Uterus (tissue), 4 donors: ENCODE measurements around the gene RNF214. TPM values are rescaled to one million over a fixed set of nuclear protein-coding genes. Genes with fewer than 3 reads are reported as not detected.

Source experiments
- DNase-seq, 2 donors: peaks; one replicate each; pipeline ENCODE4 v3.0.0-alpha.2; 2019 to 2020
- H3K27ac ChIP-seq, 2 donors: fragments of 200-600 bp; sonication (generic); 1 replicate in 1 of 2; 2 replicates in 1 of 2; pipeline ENCODE4 v1.5.1; 2016 to 2018
- H3K27me3 ChIP-seq, 2 donors: fragments of 200-600 bp; sonication (generic); one replicate each; pipeline ENCODE4 v1.5.1; 2018 to 2019; ENCODE audit warnings: control low read depth in 1 of 2
- H3K36me3 ChIP-seq, 2 donors: fragments of 200-600 bp; sonication (generic); one replicate each; pipeline ENCODE4 v1.5.1; 2019; ENCODE audit warnings: control low read depth in 1 of 2
- H3K4me1 ChIP-seq, 2 donors: fragments of 200-600 bp; sonication (generic); one replicate each; pipeline ENCODE4 v1.5.1; 2018 to 2019; ENCODE audit warnings: control low read depth in 1 of 2
- H3K4me3 ChIP-seq, 2 donors: fragments of 200-600 bp; sonication (generic); 1 replicate in 1 of 2; 2 replicates in 1 of 2; pipeline ENCODE4 v1.5.1; 2018 to 2019; ENCODE audit warnings: mild to moderate bottlenecking in 1 of 2
- H3K9me3 ChIP-seq, 2 donors: fragments of 200-600 bp; sonication (generic); one replicate each; pipeline ENCODE4 v1.5.1; 2019; ENCODE audit warnings: control low read depth in 1 of 2
- CTCF ChIP-seq, 4 experiments: fragments of 200-600 bp in 2 of 4; fragments of 450-650 bp in 2 of 4; sonication (generic) in 2 of 4; IDR thresholded peaks; one replicate each; pipeline ENCODE4 v1.5.1; 2016 to 2019; ENCODE audit warnings: antibody characterized with exemption in 4 of 4, mild to moderate bottlenecking in 2 of 4, moderate library complexity in 1 of 4
- POLR2A ChIP-seq, 2 donors: fragments of 450-650 bp; IDR thresholded peaks; one replicate each; pipeline ENCODE4 v1.6.1; 2016; ENCODE audit warnings: antibody characterized with exemption in 2 of 2, mild to moderate bottlenecking in 1 of 2, moderate library complexity in 1 of 2
- intact Hi-C: fragments of 100-400 bp; cut with DNase I; formaldehyde crosslinking; loops from one replicate; pipeline ENCODE4 v1.15.1; 2023; ENCODE audit warnings: low total_unique reads
- total RNA-seq, 4 donors: library from RNA; depleted of rRNA in 3 of 4; stranded (reverse); fragments of >200 nt in 3 of 4; gene quantifications; one replicate each; pipeline versions ENCODE4 v1.1.0 to v1.2.4, GENCODE V29; 2014 to 2023
- donor health status: DM: yes; HTN: yes; CAD: no.

RNF214 gene
- total RNA-seq, 4 donors from 2014 or later, result 4.4 to 38.6 (median 11.4) TPM

- TF ChIP-seq POLR2A (IDR thresholded peaks at IDR 0.05), result no peak
- Histone ChIP-seq H3K4me3 (no peak overlapping the region), H3K4me1 (no peaks in the 10 kb centered on the region), H3K27me3 (no peaks in the 10 kb centered on the region), H3K36me3 (no peaks in the 10 kb centered on the region), H3K27ac (no peak overlapping the region), H3K9me3 (no peaks in the 10 kb centered on the region)
- intact Hi-C loops, result no loop called here
- DNase-seq, result peak in 1 of 2 donors; percentile 9
Measured at GRCh38 chr11:117187007-117187406, 45.5 kb upstream of the RNF214 start.

GRCh38 chr11:117187428-117187798 lies 45.1 kb upstream of the RNF214 start:
- Histone ChIP-seq H3K36me3 (no peaks in the 10 kb centered on the region), H3K9me3 (no peaks in the 10 kb centered on the region), H3K27ac (no peak overlapping the region), H3K4me1 (no peaks in the 10 kb centered on the region), H3K27me3 (no peaks in the 10 kb centered on the region), H3K4me3 (no peak overlapping the region)
- peak in 1 of 2 donors; percentile 14 for DNase-seq
- intact Hi-C loops, result no loop called here
- TF ChIP-seq CTCF (IDR thresholded peaks at IDR 0.05) (no peak), POLR2A (IDR thresholded peaks at IDR 0.05) (no peak)

GRCh38 chr11:117187799-117188481 lies 44.5 kb upstream of the RNF214 start:
- Histone ChIP-seq H3K9me3 (no peaks in the 10 kb centered on the region), H3K4me3 (no peak overlapping the region), H3K27ac (no peak overlapping the region), H3K36me3 (no peaks in the 10 kb centered on the region), H3K4me1 (no peaks in the 10 kb centered on the region), H3K27me3 (no peaks in the 10 kb centered on the region)
- intact Hi-C loops, result no loop called here
- TF ChIP-seq POLR2A (IDR thresholded peaks at IDR 0.05) (no peak), CTCF (IDR thresholded peaks at IDR 0.05) (no peak)
- peak; percentile 12 to 13 for DNase-seq

- intact Hi-C loops, result no loop called here
- H3K36me3 ChIP-seq, result no peaks in the 10 kb centered on the region
Measured at GRCh38 chr11:117188620-117189081, 43.8 kb upstream of the RNF214 start.

GRCh38 chr11:117189191-117189940 lies 43.1 kb upstream of the RNF214 start:
- Histone ChIP-seq H3K9me3 (no peaks in the 10 kb centered on the region), H3K27ac (no peak overlapping the region), H3K4me3 (no peak overlapping the region), H3K4me1 (no peaks in the 10 kb centered on the region), H3K36me3 (no peaks in the 10 kb centered on the region), H3K27me3 (no peaks in the 10 kb centered on the region)
- TF ChIP-seq CTCF (IDR thresholded peaks at IDR 0.05) (no peak), POLR2A (IDR thresholded peaks at IDR 0.05) (no peak)
- peak; percentile 16 to 17 for DNase-seq
- intact Hi-C loops, result no loop called here

More at GRCh38 chr11:117188620-117189081, 43.8 kb upstream of the RNF214 start:
- no peak overlapping the region for H3K4me3 ChIP-seq
- H3K27me3 ChIP-seq, result no peaks in the 10 kb centered on the region
- H3K4me1 ChIP-seq, result no peaks in the 10 kb centered on the region
- H3K9me3 ChIP-seq, result no peaks in the 10 kb centered on the region
- TF ChIP-seq POLR2A (IDR thresholded peaks at IDR 0.05) (no peak), CTCF (IDR thresholded peaks at IDR 0.05) (no peak)
- no peak overlapping the region for H3K27ac ChIP-seq
- peak in 1 of 2 donors; percentile 11 for DNase-seq
